GM19395 (cell line): Measurements from ENCODE around the gene ITPR2.

ENCODE experiments used
- ATAC-seq: cut with Tn5 transposase; IDR thresholded peaks from one replicate; pipeline ENCODE4 v1.9.1; 2021; ENCODE audit warnings: mild to moderate bottlenecking, moderate library complexity; ENCODE audit not compliant: unreplicated experiment

The ITPR2 gene

DNA sequence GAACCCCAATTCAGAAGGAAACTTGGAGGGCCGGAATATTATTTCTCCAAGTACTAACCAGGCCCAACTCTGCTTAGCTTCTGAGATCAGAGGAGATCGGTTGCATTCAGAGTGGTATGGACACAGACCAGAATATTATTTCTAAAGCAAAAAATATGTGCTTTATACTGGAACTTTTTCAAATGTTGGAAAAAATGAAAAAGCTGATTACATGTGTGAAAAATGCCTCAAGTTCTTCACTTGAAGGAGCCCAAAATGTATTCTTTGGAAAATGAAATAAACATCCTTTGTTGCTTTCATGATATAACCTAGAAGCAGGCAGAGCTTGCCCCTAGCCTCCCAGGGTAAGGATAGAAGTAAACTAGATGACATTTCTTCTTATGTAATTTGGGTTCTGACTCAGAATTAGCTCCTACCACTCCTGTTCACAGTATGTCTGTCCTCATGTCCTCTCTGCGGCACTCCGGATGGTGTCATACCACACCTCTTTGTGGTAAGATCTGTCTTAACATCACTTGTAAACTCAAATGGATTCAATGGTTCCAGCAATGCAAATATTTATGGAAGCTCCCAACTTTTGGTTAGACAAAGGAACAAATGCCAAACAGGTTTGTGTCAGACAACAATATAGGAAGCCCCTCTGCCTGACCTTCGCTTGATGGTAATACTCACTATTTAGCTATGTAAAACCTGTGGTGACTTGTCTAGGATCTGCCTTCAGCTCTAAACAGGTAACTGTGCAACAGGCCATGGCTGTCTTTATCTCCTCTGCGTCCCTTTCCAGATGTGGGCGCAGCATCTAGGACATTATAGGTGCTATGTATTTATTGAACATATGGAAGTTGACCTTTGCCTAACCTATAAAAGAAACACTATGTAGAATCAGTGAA is 459.1 kb downstream of the ITPR2 start:
- no peak for ATAC-seq

DNA sequence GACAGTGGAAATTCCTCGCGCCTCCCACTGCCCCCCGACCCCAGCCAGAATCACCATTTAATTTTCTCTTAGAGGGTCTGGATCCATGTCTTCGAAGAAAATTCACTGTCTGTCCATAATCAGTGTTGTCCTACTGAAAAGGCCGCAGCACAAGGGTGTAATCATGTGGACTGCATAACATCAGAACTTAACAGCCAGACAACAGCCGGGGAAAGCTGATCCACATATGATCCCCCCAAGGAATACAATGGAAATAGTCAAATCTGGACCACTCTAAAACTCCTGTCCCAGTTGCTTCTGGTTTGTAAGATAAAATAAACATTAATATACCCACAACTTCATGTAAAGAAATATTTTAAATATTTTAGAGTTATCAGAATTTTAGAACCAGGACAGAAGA is 460.1 kb downstream of the ITPR2 start:
- ATAC-seq = no peak

DNA sequence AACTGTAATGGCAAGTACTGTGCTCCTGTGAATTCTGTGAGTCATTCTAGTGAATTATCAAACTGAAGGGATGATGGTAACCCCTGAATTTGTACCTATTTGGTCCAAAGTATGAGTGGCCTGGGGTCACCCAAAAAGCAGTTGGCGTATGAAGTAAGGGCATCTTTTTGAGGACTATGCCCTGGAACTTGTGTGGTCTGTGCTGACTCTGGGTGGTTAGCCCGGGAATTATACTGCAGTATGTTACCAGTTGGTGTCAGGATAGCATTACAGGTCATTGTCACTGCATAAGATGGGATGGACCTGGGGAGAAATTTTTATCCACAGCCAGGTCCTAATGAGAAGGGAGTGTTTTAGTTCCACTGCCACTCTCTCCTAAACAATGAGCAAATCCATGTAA is 462.9 kb downstream of the ITPR2 start:
- ATAC-seq = no peak

DNA sequence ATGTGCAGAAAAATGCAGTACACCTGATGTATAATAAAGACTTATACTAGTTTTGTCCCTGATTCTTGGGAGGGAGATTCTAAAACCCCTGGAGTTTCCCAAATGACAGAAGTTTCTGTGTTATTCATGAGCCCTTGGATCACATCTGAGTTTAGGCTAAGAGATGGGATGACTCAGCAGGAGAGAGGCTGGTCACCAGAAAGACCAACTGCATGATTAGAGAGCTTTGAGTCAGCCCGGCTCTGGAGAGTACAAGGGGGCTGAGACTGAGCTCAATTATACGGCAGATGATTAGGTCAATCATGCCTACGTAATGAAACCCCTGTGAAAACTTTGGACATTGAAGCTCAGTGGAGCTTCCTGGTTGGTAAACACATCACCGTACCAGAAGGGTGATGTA is 463.4 kb downstream of the ITPR2 start:
- ATAC-seq = no peak

DNA sequence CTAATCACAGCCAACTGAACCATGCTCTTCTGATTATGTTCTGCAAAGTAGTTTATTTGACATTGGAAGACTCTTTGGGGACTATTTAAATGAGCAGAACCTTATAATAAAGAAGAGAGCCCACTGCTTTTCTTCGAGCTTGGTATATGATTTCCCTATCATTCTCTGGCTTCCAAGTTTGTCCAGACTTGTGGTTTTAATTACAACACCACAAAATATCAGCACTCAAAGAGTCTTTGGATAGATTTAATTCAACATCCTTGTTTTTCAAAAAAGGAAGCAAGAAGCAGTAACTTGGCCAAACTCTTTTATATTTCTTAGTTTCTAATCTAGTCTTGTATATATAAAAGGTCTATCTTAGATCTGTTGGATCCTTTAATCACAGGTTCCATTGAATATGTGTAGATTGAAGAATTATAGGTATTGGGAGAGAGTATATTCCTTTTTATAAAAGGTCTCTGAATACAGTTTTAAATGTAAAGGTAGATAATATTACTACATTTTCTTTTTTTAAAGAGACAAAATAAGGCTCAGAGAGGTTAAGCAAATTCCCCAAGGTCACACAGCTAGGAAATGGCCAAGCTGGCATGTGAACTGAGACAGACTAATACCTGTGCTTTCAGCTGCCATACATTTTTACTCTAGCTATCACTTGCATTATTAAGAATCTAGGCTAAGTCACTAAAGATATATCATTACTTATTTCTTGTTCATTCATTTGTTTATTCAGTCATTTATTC is 464.8 kb downstream of the ITPR2 start:
- ATAC-seq = no peak

DNA sequence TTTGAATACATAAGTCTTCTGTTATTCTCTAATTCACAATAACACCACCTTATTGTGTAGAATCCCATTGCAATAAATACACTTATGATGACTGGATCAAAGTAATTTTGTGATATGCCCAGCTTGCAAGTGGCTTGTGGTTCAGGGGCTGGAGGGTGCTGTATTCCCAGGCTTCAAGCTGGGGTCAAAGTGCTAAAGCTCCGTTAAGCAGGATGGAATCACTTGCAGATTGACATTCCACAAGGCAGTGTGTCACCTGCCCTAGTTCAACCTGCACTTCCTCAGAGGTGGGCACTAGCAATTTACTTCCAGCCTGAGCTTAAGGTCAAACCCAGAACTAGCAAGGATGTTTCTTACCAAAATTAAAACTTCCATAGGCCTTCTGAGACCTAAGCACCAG is 471.0 kb downstream of the ITPR2 start:
- ATAC-seq = no peak

DNA sequence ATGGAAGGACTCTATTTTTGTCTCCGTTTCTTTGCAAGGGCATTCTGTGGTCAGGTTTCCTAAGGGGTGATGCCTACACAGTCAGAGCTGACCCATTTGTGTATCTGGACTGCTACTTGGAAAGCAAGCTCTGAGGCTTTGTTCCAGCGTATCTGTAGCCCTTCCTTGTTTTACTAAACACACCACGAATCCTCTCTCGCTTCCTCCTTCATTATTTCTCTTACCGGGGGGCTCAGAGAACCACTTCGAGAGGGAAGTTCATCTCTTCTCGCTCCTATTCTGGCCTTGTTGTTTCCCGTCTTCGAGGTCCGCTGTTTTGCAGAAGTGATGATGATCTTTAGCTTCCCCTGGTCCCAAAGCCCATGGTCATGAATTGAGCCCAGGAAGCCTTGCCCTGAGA is 472.9 kb downstream of the ITPR2 start:
- ATAC-seq = no peak

DNA sequence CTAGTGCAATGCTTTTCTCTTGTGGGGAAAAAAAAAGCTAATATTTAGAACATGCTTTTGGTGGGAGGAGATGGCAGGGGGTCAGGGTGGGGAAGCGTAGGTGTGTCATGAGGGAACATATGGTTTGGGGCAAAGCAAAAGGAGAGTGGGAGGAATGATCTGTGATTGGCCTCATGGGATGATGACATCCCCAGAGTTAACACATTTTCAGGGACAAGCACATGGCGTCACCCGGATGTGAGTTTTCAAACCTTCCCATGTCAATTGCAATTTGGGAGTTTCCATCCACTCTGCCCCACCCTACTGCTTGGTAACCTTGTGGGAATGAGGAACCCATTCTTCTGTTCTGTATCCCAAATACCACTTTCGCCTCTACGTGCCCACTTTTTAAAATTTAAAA is 473.4 kb downstream of the ITPR2 start:
- ATAC-seq = no peak

DNA sequence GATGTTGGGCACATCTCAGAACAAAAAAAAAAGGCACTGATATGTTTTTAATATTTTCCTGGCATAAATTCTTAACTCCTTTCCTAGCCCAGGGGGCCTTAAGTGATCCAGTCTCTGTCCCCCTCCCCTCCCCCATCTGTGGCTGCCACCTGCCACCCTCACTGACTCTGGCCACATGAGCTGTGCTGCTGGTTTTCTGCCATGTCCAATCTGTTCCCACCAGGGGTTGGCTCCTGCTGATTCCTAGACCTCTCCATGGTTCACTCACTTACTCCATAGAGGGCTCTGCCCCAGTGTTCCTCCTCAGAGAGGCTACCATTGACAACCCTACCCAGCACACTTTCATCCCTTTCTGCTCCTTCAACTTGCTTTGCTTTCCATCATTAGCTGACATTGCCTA is 474.3 kb downstream of the ITPR2 start:
- ATAC-seq = no peak

DNA sequence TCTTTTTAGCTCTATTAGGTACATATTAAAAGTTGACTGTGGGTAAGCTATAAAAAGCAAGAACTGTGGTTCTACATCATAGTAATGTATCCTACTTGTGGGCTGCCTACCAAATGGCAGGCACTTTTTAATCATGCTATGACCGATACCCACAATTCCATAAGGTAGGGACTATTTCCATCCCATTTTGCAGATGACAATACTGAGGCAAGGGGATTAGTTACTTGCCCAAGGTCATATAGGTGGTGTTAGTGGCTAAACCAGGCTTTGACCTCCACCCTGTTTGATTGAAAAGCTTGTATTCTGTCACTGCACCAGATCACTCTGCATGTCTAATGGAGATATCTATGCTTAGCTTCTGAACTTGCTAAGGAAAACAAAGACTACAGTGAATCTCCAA is 485.7 kb downstream of the ITPR2 start:
- no peak for ATAC-seq

DNA sequence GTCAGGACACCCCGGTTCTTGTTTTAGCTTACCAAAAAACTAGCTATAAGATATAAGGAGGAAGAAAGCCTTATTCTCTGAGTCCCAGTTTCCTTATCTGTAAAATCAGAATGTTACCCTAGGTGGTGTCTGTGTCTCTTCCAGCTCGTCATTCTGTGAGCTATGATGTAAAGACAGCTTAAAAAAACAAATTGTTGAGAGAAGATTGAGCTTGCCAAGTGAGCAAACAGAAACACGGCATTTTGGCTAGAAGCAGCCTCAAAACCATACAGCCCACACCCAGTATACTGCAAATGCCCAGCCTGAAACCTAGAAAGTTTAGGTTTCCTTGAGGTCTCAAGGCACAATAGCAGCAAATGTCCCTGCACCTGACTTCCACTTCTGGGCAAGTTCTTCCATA is 486.3 kb downstream of the ITPR2 start:
- ATAC-seq = no peak

DNA sequence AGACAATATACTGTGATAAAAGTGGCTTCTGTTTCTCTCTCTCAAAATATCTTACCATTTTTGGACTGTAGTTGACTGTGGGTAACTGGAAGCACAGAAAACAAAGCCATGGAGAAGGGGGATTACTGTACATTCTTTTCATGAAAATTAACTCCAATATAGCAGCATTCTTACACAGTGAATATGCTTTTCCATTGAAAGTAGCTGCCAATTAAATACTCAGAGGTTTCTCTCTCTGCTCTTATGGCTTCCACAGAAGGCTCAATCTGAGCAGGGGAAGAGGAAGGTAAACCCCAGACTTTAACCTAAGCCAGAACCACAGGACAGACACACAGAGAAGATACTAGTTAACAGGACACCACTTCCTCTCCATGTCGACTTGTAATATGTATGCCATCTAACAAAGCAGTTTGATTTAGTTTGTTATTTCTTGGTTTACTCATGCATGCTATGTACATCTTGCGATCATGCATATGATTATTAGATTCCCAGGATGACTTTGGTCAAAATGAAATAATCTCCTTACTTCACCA is 487.5 kb downstream of the ITPR2 start:
- ATAC-seq = no peak

DNA sequence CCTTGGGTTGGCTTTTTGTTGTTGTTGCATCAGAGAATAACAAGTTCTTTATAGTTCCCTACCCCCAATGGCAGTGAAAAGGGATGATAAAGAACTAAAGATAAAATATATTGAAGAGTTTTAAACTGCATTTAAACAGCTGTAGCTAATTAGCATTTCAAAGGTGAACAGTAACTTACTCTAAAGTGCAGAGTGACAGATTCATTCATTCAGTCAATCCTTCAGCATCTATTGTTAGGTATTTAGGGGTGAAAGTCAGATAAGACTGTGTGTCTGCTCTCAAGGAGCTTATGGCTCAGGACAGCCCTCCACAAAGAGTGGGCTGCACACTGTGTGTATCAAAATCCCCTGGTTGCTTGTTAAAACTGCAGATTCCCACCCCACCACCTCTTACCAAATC is 491.5 kb downstream of the ITPR2 start:
- no peak for ATAC-seq

DNA sequence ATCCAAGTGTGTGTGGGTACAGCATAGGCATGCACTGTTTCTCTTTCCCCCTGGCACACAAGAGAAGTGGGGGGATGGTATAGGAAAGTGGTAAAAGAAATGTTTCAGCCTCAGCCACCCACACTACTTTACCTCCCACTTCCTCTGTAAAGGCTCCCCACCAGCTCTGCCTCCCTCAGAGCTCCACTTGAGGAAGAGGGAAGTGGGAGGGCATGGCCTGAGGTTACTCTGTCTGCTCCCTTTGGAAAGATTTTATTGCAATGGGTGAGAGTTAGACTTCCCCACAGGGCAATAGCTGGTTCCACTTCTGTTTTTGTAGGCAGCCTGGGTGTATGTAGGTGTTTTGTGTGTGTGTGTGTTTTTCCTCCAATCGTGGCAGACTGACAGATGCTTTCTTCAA is 492.3 kb downstream of the ITPR2 start:
- peak; percentile 76 for ATAC-seq

DNA sequence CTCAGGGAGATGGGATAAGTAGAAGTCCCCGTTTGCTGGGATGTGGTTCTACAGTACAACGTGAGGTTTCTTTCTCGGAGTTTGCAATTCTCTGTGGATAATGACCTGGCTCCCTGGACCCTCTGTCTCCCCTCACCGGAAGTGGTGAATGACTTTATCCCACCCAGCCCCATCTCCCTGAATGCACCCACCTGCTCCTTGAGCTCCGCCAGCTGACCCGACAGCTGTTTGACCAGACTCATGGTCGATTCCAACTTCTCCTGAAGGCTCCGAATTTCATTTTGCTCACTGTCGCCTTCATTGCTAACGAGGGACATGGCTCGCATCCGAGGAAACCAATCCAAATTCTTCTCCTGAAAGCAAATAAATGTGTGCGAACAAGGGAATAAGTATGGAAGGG is 493.0 kb downstream of the ITPR2 start:
- ATAC-seq = no peak

DNA sequence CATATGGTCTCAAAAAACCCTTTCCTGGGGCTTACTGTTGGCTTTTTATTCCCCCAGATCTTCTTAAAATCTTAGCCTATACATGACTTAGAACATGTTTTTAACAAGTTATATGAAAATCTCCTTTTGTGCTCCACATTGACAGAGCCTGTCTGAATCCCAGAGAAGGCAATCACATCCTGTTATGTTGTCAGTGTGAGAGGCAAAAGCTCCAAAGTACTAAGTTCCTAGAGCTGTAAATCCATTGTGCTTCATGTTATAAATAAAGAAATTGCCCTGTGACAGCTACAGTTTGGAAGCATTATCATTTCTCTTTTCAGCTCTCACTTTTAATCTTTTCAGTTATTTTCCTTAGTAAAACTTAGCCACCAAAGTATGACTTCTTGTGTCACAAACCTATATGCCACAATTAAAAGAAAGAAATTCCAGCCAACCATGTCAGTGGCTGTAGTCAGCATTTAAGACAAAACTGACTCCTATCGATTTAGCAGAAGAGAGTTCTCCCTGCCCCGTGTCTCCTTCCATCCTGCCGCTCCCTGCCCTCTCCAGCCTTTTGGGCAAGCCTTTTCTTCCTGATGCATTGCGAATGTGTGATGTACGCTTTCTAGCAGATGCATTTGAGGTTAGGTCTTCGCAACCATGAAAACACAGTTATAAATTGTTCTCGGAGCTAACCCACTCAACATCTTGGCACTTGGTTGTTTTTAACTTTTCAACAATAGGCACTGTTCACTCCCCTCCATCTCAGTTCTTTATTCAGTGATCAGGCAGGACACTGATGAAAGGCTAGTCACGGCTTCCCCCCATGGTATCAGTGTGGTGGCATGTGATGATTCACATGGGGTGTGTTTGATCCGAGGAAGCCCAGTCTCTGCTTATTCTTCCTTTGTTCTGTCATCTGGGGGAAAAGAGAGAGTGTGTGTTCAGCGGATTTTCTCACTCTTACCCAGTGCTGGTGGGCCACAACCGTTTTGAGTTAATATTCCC is 494.1 kb downstream of the ITPR2 start:
- ATAC-seq = no peak

DNA sequence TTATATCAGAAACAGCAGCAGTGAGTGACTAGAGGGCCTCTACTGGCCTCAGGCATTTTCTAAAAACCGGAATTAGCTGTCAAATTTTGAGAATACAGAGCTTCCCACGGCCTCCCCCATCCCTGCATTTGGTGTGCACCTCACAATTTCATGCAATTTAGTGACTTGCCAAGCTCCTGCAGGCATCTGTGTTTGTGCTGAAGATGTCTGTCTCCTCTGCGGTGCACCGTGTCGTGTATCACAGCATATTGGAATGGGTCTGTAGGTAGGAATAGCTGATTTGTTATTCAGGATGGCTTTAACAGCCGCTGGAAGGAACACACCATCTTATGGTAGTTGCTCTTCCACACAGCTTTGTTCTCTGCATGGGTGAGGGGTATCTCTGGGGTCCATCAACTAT is 497.3 kb downstream of the ITPR2 start:
- no peak for ATAC-seq

DNA sequence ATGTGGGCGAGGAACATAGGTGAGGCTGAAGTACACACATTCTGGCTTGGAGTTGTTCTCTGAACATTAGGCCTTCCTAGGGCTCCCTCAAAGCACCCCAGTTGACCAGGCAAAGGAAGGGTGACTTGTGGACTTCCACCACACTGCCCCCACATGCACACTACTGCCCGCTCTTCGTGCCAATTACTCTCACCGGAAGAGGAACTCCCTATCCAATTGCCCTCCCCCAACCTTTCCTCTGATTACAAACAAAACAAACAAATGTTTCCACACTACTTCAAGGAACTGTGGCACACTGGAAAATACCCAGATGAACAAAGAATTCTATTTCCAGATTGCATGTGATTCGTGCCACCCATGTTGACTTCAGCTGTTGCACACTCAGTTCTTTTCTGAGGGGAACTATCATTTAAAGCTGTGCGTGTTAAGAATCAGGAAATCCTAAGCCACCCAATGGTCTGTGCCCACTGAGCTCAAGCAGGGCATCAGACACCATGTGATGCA is 498.3 kb downstream of the ITPR2 start:
- no peak for ATAC-seq

DNA sequence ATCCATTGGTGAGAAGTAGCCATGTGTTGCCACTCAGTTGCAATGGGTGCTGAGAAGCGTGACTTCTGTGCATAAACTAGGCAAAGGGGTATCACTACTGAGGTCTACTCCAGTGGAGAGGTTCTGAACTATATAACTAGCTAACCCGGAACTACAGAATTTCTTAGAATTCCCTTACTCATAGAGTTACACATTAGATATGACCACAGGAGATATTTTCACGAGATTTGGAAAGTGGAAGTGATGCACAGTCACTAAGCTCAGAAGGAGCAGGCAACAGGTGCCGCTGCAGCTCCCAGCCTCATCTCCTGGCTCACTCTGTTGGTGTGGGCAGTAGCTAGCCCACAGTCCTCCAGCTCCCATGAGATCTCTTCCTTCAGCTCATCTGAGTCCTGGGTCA is 501.0 kb downstream of the ITPR2 start:
- no peak for ATAC-seq

DNA sequence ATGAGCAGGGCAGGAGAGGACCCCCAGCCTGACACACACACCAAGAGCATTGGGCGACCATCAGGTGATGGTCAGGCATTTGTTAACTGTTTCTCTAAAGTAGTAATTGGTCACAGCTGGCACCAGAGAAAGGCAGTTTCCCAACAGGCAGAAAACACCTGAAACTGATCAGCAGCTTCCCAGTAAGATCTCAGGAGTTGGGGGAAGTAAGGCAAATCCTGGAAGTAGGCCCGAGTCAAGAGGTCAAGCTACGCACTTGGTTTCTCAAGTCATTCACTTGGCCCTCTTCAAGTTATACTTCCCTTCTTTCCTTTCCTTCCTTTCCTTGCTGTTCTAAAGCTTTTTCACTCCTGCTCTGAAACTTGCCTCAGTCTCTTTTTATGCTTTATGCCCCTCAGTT is 501.9 kb downstream of the ITPR2 start:
- ATAC-seq = no peak
